ELR (cell line): Measurements from ENCODE around the gene WDR41.
"Not testable (repeated sequence)": the region's sequence is repeated elsewhere in the genome, so short reads cannot be mapped to it uniquely, and the experiment has no call there.

Experiments
- DNase-seq: peaks from one replicate; pipeline ENCODE4 v3.0.0-alpha.2; 2015; ENCODE audit warnings: low read depth

Gene WDR41, protein sequence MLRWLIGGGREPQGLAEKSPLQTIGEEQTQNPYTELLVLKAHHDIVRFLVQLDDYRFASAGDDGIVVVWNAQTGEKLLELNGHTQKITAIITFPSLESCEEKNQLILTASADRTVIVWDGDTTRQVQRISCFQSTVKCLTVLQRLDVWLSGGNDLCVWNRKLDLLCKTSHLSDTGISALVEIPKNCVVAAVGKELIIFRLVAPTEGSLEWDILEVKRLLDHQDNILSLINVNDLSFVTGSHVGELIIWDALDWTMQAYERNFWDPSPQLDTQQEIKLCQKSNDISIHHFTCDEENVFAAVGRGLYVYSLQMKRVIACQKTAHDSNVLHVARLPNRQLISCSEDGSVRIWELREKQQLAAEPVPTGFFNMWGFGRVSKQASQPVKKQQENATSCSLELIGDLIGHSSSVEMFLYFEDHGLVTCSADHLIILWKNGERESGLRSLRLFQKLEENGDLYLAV

DNA sequence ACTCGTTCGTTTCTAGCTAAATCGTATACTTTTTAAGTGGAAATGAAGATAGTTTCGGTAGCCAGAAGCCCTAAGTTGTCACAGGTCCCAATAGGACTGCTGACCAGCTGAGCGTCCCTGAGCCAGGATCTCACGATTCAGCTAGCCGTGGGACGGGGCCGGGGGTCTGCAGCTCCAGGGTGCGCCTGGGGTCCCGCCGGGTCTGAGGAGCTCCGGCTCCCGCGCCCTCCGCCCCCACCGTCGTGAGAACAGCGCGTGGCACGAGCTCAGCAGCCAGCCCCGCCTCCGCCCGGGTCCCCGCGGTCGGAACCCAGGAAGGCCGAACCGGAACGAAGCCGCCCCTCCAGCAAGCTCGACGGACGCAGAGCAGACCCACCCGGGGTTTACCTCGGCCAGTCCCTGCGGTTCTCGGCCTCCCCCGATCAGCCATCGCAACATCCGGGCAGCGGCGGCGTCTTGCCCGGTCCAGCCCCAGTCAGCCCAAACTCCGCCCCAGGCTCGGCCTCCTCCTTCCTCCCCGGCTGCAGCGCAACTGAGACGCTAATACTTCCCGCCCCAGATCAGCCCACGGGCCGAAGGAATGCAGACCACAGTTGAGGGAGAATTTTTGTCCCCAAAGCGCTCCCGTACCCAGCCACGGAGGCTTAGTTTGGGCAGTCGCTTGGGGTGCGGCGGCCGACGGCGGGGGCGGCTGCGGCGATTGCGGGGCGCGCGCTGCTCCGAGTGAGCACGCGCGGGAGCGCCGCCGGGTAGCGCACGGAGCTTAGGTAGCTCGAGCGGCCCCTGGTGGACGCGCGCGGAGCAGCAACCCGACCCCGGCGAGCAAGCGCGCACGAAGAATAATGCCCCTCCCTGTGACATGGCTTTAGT lies at the start of gene WDR41:
Gene WDR41, minus strand, starts transcription at position 534 of the 870 bp plus-strand sequence. Its CDS starts 96 bp downstream, at position 438.
- DNase-seq: peak; percentile 93

DNA sequence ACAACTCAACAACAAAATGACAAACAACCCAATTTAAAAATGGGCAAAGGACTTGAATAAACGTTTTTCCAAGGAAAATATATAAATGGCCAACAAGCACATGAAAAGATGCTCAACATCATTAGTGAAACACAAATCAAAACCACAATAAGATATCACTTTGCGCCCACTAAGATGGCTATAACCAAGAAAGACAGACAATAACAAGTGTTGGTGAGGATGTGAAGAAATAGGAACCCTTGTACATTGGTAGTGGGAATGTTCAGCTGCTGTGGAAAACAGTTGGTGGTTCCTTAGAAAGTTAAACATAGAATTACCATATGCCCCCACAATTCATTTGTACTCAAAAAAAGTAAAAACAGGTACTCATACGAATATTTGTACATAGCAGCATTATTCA lies 39.2 kb upstream of the WDR41 start:
- no peak for DNase-seq

DNA sequence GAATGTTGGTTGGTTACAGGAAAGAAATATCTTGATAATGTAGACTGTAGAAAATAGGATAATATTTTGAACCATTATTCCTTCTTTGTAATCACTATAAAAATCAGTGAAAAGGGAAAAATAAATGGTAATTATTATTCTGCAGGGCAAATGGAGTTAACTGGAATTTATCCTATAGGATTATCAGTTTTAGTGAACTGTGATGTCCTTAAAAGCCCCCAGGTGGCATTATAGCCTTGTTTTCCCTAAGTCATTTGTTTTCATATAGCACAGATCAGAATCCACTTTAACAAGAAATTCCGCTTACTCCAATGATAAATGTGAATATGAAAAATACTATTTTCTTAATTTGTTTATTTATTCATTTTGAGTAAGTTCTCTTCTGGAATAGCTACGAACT lies 26.2 kb upstream of the WDR41 start:
- peak; percentile 47 for DNase-seq

DNA sequence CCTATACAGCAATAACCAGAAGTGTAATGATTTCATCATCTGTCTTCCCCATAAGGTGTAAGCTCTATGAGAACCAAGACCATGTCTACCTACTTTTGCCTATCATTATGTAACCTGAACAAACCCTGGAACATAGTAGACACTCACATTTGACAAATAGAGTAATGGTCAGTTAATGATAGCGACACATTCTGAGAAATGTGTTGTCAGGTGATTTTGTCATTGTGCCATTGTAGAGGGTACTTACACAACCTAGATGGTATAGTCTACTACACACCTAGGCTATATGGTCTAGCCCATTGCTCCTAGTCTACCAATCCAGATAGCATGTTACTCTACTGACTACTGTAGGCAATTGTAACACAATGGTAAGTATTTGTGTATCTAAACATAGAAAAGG lies 22.3 kb upstream of the WDR41 start:
- no peak for DNase-seq

DNA sequence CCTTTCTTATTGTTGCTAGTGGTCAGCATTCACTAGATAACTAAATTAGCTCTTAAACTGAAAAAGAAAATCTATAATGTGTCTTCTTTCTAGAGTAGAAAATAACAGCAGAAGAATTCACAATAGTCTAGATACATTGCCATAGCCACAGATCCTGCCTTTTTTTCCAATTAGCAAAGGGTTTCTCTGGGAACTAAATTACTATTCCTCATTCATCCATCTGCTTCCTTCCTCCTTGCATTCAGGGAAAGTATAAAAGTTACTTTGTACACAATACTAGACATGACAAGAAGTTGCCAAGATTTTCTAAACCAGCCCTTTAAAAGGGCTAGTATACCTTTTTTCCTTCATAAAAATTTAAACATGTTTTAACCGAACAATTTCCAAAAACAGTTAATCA lies 21.2 kb upstream of the WDR41 start:
- no peak for DNase-seq

DNA sequence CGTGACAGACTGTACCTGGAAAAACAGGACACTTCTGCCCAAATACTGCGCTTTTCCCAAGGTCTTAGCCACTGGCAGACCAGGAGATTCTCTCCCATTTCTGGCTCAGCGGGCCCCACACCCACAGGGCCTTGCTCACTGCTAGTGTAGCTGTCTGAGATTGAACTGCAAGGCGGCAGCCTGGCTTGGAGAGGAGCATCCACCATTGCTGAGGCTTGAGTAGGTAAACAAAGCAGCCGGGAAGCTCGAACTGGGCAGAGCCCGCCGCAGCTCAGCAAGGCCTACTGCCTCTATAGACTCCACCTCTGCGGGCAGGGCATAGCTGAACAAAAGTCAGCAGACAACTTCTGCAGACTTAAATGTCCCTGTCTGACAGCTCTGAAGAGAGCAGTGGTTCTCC lies 9.0 kb upstream of the WDR41 start:
- not testable (repeated sequence) for DNase-seq

DNA sequence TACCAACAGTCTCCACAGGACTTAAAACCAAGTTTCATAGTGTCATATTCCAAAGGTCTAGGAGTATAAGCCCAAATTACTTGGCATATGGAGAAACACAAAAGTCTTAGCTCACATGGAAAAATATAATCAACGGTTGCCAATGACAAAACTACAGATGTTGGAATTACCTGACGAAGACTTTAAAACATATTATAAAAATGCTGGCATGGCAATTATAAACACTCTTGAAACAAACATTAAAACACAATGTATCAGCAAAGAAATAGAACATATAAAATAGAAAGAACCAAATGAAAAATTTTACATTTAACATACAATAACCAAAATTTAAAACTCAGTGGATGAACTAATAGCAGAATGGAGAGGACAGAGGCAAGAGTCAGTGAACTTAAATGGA lies 7.9 kb upstream of the WDR41 start:
- no peak for DNase-seq

DNA sequence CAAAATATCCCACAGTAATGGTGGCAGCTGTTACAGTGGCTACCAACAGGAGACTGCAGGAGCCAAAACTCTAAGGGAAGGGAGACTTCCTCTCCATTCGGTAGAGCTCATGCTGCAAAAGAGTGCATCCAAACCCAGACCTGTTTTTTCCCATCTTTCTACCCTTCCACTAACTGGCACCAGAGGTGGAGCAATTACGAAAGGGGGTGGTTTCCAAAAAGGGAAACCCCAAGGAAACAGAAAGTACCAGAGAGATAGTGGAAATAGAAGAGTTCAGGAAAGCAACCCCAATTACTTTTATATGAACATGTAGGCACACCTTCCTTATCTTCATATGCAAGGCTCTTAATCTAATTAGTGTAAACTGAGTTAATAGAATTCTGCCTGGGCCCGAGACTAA lies 7.3 kb upstream of the WDR41 start:
- no peak for DNase-seq

DNA sequence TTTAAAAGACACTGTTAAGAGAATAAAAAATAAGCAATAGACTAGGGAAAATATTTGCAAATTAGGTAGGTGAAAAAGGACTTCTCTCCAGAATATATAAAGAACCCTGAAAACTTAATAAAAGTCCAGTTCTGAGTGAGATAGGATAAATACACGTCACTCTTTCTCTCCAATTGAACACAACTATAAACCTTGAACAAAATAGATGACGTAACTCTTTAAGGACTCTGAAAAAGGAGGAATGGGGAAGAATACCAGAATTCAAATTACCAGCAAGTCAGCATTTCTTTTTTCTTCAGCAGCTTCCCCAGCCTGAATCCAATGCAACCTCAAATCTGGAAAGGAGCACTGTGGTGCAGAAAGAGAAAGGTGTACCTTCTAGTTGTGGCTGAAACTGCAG lies 6.8 kb upstream of the WDR41 start:
- DNase-seq: no peak

DNA sequence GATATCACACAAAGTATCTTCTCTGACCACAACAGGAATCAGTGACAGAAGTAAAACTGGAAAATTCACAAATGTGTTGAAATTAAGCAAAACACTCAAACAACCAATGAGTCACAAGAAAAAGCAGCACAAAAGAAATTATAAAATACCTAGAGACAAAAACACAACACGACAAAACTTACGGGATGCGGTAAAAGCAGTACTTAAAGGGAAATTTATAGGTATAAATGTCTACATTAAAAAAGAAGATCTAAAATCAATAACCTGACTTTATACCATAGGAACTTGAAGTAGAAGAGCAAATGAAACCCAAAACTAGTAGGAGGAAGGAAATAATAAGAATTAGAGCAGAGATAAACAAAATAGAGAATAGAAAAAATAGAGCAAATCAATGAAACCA lies 2.8 kb upstream of the WDR41 start:
- no peak for DNase-seq

DNA sequence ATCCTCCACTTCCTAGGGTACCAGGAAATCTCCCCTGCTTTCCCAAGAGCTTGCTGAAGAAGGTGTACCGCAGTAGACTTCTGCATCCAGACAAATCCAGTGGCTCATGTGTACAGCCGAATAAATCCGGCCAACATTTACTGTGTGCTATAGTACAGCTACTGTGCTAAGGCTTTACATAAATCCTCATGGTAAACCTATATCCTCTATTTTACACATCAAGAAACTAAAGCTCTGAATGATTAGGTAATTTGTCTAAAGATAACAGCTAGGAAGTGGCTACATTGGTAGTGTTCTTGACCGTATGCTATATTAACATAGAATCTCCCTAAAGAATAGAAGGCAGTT lies 511 bp upstream of the WDR41 start:
- no peak for DNase-seq

DNA sequence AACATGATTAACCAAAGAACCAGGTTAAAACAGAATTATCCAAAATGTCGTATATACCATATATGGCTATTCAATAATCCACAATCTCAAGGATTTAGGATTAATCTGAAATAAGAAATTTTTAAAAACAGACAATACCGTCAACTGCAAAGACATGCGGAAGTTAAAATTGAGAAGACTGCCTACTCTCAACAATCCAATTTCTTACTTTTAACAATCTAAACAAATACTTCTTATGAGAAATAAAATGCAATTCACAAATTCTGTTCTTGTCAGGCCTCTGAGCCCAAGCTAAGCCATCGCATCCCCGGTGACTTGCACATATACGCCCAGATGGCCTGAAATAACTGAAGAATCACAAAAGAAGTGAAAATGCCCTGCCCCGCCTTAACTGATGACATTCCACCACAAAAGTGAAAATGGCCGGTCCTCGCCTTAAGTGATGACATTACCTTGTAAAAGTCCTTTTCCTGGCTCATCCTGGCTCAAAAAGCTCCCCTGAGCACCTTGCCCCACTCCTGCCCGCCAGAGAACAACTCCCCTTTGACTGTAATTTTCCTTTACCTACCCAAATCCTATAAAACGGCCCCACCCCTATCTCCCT lies 1.3 kb downstream of the WDR41 start:
- DNase-seq: peak; percentile 34

DNA sequence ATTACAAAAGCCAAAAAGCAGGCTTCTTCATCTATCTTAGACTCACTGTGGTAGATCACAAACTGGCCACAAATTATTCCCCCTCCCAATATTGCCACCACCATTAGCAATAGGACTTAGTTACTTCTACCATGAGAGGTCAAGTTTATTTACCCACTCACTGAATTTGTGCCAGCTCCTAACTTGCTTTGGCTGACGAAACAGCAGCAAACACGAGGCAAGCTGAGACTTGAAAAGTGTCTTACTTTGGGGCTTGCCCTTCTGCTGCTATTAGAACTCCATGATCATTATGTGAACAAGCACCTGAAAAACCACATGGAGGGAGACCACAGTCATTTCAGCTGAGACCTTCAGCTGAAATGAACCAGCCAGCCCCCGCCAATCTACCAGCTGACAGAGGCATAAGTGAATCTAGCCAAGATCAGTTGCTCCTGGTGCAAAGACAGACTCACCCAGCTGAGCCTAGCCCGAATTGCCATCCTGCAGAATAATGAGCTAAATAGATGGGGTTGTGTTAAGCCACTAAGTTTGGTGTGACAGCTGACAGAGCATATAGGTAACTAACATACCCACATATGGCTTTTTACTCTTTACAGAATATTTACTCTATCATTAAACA lies 5.7 kb downstream of the WDR41 start:
- DNase-seq: no peak

DNA sequence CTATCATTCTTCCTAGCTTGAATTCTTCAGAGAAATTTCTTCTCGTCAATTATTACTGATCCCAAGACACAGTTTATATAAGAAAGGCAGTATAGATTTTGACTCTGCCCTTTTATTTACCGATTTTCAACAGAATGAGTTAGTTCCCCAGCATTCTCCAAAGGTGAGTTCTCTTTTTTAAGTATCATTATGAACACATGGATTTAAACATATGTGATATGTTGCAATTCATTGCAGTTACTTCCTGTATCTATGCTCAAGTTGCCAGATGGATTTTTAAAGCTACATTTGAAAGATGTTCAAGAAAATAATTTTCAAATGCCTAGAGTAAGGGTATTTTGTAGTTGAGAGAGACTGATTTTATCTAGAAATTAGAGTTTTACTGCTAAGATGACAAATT lies 8.4 kb downstream of the WDR41 start:
- DNase-seq: no peak

DNA sequence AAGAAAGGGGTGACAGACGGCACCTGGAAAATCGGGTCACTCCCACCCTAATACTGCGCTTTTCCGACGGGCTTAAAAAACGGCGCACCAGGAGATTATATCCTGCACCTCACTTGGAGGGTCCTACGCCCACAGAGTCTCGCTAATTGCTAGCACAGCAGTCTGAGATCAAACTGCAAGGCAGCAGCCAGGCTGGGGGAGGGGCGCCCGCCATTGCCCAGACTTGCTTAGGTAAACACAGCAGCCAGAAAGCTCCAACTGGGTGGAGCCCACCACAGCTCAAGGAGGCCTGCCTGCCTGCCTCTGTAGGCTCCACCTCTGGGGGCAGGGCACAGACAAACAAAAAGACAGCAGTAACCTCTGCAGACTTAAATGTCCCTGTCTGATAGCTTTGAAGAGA lies 17.1 kb downstream of the WDR41 start:
- not testable (repeated sequence) for DNase-seq

DNA sequence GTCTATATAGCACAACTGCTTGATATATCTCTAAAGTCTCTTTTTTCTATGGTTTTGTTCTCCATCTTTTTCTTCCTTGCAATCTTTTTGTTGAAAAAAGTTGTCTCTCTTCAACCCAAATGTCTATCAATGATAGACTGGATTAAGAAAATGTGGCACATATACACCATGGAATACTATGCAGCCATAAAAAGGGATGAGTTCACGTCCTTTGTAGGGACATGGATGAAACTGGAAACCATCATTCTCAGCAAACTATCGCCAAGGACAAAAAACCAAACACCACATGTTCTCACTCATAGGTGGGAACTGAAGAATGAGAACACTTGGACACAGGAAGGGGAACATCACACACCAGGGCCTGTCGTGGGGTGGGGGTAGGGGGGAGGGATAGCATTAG lies 23.2 kb downstream of the WDR41 start:
- not testable (repeated sequence) for DNase-seq

DNA sequence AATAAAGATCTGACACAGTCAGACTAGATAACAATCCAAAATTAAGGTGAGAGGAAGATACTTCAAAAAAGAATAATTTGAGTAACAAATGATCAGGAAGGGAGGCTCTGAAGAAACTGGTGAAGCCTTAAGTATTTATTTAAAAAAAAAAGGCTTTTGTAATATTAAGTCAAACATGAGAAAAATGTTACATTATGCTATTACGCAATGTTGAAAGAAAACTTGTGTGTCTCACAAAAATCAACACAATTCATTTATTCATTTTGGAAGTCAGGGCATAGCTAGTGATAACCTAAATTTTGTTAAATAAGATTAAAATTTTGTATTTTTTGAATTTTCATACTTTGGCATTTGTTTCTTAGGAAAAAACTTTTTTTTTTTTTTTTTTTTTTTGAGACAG lies 28.2 kb downstream of the WDR41 start:
- no peak for DNase-seq

DNA sequence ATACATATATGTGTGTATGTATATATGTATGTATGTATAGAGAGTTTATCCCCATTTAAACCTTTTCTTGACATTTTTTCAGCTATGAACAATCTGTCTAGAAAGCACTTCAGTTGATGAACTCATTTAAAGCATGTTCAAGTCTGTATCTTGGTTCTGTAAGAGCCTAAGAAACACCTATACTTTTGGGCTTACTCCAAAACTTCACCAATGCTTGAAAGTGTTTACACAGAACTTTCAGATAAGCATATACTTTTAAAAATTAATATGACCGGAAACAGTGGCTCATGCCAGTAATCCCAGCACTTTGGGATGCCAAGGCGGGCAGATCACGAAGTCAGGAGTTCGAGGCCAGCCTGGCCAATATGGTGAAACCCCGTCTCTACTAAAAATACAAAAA lies 30.8 kb downstream of the WDR41 start:
- no peak for DNase-seq

DNA sequence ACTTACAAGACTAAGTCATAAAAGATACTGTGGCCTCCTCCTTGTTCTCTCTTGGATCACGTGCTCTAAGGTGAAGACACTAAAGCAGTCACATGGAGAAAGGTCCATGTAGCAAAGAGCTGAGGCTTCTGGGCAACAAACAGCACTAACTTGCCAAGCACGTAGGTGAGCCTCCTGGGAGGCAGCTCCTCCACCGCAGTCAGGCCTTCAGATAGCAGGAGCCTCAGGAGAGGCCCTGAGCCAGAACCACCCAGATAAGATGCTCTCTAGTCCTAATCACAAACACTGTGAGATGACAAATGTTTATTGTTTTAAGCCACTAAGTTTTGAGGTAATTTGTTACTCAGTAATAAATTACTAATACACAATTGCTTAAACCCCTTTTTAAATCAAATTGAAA lies 38.0 kb downstream of the WDR41 start:
- no peak for DNase-seq

DNA sequence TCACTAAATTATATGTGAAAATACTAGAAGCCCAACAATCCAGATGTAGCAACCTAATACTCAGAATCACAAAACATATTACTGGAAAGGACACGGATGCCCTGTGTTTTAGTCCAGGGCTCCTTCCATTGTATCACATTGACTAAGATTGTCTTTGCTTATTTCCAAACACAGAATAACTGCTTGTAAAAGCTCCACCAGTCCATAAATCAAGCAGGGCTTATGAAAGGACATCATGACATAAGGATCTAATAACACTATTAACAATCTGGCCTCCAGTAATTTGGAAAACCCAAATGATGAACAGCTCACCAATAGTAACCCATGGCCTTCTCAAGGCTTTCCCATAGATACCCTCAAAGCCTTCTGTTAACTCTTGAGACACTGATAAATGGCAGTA lies 39.8 kb downstream of the WDR41 start:
- DNase-seq: no peak

DNA sequence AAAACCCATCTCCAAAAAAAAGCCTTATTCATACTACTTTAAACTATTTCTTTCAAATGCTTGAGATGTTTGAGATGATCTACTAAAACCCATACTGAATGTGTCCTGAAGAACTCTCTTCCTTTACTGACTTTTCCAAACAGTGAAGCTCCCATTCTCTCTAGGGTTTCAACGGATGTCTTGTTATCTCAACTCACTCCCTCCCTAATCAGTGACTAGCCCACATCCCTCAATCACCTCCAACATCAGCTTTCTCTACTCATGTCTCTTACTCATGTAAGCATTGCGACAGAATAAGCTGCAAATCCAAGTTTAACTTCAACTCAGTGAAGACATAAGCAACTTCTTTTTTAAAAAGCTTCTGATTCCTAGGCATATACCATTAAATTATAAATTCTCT lies 42.1 kb downstream of the WDR41 start:
- no peak for DNase-seq

DNA sequence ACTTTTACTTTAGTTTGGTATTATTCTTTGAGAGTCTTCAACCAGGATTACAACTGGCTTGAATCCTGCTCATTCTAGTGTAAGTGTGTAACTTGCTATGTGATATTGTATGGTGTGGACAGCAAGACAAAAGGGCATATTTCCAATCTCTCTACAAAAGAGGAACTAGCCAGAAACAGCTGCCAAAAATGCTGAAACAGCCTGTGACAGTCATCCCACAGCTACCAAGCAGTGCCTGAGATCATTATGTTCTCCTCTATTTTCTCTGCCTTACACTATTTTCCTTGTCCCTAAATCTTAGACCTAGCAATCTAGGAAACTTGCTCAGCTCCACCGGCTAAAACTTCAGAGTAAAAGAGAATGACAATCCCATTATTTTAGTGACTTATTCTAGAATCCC lies 42.8 kb downstream of the WDR41 start:
- no peak for DNase-seq

DNA sequence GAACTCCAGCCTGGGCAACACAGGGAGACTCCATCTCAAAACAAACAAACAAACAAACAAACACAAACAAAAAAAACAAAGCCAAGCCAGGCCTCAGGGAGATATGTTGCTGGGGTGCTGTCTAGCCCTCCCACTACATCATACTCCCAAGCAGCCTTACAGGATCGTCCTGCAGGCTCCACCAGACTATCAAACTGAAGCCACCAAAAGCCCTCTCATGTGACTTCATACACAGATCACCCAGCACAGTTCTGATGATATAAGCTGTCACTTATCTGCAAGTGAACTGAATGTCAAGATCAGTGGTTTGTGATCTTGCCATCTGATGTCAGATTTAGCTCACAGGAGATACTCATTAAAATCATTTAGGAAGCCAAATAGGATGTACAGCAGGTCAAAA lies 43.3 kb downstream of the WDR41 start:
- no peak for DNase-seq
